Stimulated activated naive B cell treated with anti-CD40 and anti-IgM and Interleukin-4, amounts not matched to agents 10 μg/mL and 1 μg/mL and 100 μg/mL, for 72 hours (primary cell): ENCODE results near the gene NDUFA13.
A peak's percentile ranks its signal among the peaks of the same experiment; 100 is the strongest.

ENCODE experiments used
- ATAC-seq, 2 donors: fragments of 150-1000 bp; cut with Tn5 transposase; replicated peaks; 2 replicates each; pipeline ENCODE4 v1.10.0; 2021; ENCODE audit warnings: moderate library complexity in 1 of 2
- DNase-seq: peaks from one replicate; pipeline ENCODE4 v3.0.0; 2021
- H3K27ac Mint-ChIP-seq: one replicate; pipeline ENCODE4 v1.8.0; 2022; ENCODE audit warnings: mild to moderate bottlenecking, mixed read lengths
- H3K27me3 Mint-ChIP-seq, 2 donors: one replicate each; pipeline ENCODE4 v1.8.0; 2022; ENCODE audit warnings: mixed read lengths in 2 of 2
- H3K36me3 Mint-ChIP-seq, 2 donors: one replicate each; pipeline ENCODE4 v1.8.0; 2022; ENCODE audit warnings: mixed read lengths in 2 of 2, mild to moderate bottlenecking in 1 of 2
- H3K4me1 Mint-ChIP-seq, 2 donors: one replicate each; pipeline ENCODE4 v1.8.0; 2022; ENCODE audit warnings: mixed read lengths in 2 of 2, mild to moderate bottlenecking in 1 of 2
- H3K4me3 Mint-ChIP-seq, 2 donors: one replicate each; pipeline ENCODE4 v1.8.0; 2022; ENCODE audit warnings: mild to moderate bottlenecking in 2 of 2, mixed read lengths in 2 of 2, moderate library complexity in 1 of 2
- H3K9me3 Mint-ChIP-seq, 2 donors: one replicate each; pipeline ENCODE4 v1.8.0; 2022; ENCODE audit warnings: mixed read lengths in 2 of 2, mild to moderate bottlenecking in 1 of 2

NDUFA13 gene

GRCh38 chr19:19549804-19550464, 33.9 kb downstream of the NDUFA13 start:
- no peak overlapping the region for H3K27ac Mint-ChIP-seq
- no peak for DNase-seq
- H3K4me1 Mint-ChIP-seq: no peaks in the 10 kb centered on the region
- no peak for ATAC-seq
- no peaks in the 10 kb centered on the region for H3K36me3 Mint-ChIP-seq
- no peak overlapping the region for H3K4me3 Mint-ChIP-seq
- H3K27me3 Mint-ChIP-seq: peaks cover 6 to 20% of the 10 kb centered on the region in 2 donors
- H3K9me3 Mint-ChIP-seq: peaks cover 0 to 2% of the 10 kb centered on the region in 2 donors

- Mint-ChIP-seq H3K27ac (no peak overlapping the region), H3K27me3 (peaks cover 6 to 20% of the 10 kb centered on the region in 2 donors), H3K36me3 (no peaks in the 10 kb centered on the region), H3K4me1 (no peaks in the 10 kb centered on the region), H3K4me3 (no peak overlapping the region), H3K9me3 (peaks cover 0 to 2% of the 10 kb centered on the region in 2 donors)
- ATAC-seq (no peak), DNase-seq (no peak)
Observed at GRCh38 chr19:19550485-19550929, 34.5 kb downstream of the NDUFA13 start.

GRCh38 chr19:19550972-19551852, 35.2 kb downstream of the NDUFA13 start:
- peaks cover 6 to 20% of the 10 kb centered on the region in 2 donors for H3K27me3 Mint-ChIP-seq
- no peaks in the 10 kb centered on the region for H3K36me3 Mint-ChIP-seq
- no peak overlapping the region for H3K4me3 Mint-ChIP-seq
- H3K27ac Mint-ChIP-seq: no peak overlapping the region
- H3K9me3 Mint-ChIP-seq: peaks cover 0 to 2% of the 10 kb centered on the region in 2 donors
- DNase-seq (no peak), ATAC-seq (no peak)
- H3K4me1 Mint-ChIP-seq: no peaks in the 10 kb centered on the region

- Mint-ChIP-seq H3K36me3 (no peaks in the 10 kb centered on the region), H3K9me3 (peaks cover 0 to 2% of the 10 kb centered on the region in 2 donors), H3K27ac (peak overlapping the region; percentile 67), H3K27me3 (peaks cover 6 to 20% of the 10 kb centered on the region in 2 donors), H3K4me1 (no peaks in the 10 kb centered on the region), H3K4me3 (no peak overlapping the region)
- ATAC-seq (no peak), DNase-seq (no peak)
Observed at GRCh38 chr19:19551853-19552192, 35.8 kb downstream of the NDUFA13 start.

GRCh38 chr19:19552798-19553197, 36.8 kb downstream of the NDUFA13 start:
- Mint-ChIP-seq H3K36me3 (no peaks in the 10 kb centered on the region), H3K27ac (no peak overlapping the region), H3K27me3 (peaks cover 6 to 20% of the 10 kb centered on the region in 2 donors), H3K4me3 (no peak overlapping the region), H3K9me3 (peaks cover 0 to 2% of the 10 kb centered on the region in 2 donors), H3K4me1 (no peaks in the 10 kb centered on the region)
- ATAC-seq (peak in 1 of 2 donors; percentile 62), DNase-seq (no peak)

GRCh38 chr19:19553670-19554069, 37.6 kb downstream of the NDUFA13 start:
- Mint-ChIP-seq H3K27me3 (peaks cover 6 to 17% of the 10 kb centered on the region in 2 donors), H3K4me3 (no peak overlapping the region), H3K27ac (no peak overlapping the region), H3K4me1 (peaks cover 0 to 2% of the 10 kb centered on the region in 2 donors), H3K9me3 (peaks cover 0 to 2% of the 10 kb centered on the region in 2 donors), H3K36me3 (peaks cover 0 to 5% of the 10 kb centered on the region in 2 donors)
- DNase-seq: no peak
- no peak for ATAC-seq

- Mint-ChIP-seq H3K4me1 (peaks cover 0 to 6% of the 10 kb centered on the region in 2 donors), H3K9me3 (peaks cover 0 to 2% of the 10 kb centered on the region in 2 donors), H3K36me3 (peaks cover 0 to 9% of the 10 kb centered on the region in 2 donors), H3K4me3 (no peak overlapping the region), H3K27ac (no peak overlapping the region), H3K27me3 (peaks cover 6 to 10% of the 10 kb centered on the region in 2 donors)
- ATAC-seq (peak; percentile 62 to 66), DNase-seq (peak; percentile 32)
Observed at GRCh38 chr19:19554074-19555023, 38.3 kb downstream of the NDUFA13 start.

- Mint-ChIP-seq H3K27me3 (no peaks in the 10 kb centered on the region), H3K36me3 (peaks cover 3 to 15% of the 10 kb centered on the region in 2 donors), H3K4me1 (peaks cover 0 to 6% of the 10 kb centered on the region in 2 donors), H3K9me3 (no peaks in the 10 kb centered on the region), H3K4me3 (no peak overlapping the region), H3K27ac (peak overlapping the region; percentile 81)
- ATAC-seq (peak in 1 of 2 donors; percentile 44), DNase-seq (no peak)
Observed at GRCh38 chr19:19558055-19558454, 42.0 kb downstream of the NDUFA13 start.

GRCh38 chr19:19558636-19559035, 42.6 kb downstream of the NDUFA13 start:
- DNase-seq (no peak), ATAC-seq (no peak)
- H3K4me3 Mint-ChIP-seq: no peak overlapping the region
- H3K9me3 Mint-ChIP-seq: no peaks in the 10 kb centered on the region
- no peaks in the 10 kb centered on the region for H3K27me3 Mint-ChIP-seq
- peaks cover 5 to 15% of the 10 kb centered on the region in 2 donors for H3K36me3 Mint-ChIP-seq
- peak overlapping the region; percentile 81 for H3K27ac Mint-ChIP-seq
- peaks cover 0 to 6% of the 10 kb centered on the region in 2 donors for H3K4me1 Mint-ChIP-seq

GRCh38 chr19:19559931-19560330, 43.9 kb downstream of the NDUFA13 start:
- H3K4me1 Mint-ChIP-seq: peaks cover 0 to 6% of the 10 kb centered on the region in 2 donors
- H3K27ac Mint-ChIP-seq: no peak overlapping the region
- ATAC-seq (no peak), DNase-seq (no peak)
- H3K4me3 Mint-ChIP-seq: no peak overlapping the region
- H3K36me3 Mint-ChIP-seq: peaks cover 5 to 23% of the 10 kb centered on the region in 2 donors
- no peaks in the 10 kb centered on the region for H3K9me3 Mint-ChIP-seq
- H3K27me3 Mint-ChIP-seq: no peaks in the 10 kb centered on the region

GRCh38 chr19:19561946-19562664, 46.1 kb downstream of the NDUFA13 start:
- H3K4me3 Mint-ChIP-seq: no peak overlapping the region
- peak overlapping the region; percentile 82 for H3K27ac Mint-ChIP-seq
- DNase-seq: no peak
- H3K27me3 Mint-ChIP-seq: no peaks in the 10 kb centered on the region
- no peaks in the 10 kb centered on the region for H3K9me3 Mint-ChIP-seq
- H3K36me3 Mint-ChIP-seq: peaks cover 5 to 27% of the 10 kb centered on the region in 2 donors
- peaks cover 0 to 6% of the 10 kb centered on the region in 2 donors for H3K4me1 Mint-ChIP-seq
- no peak for ATAC-seq

GRCh38 chr19:19562665-19563347, 46.8 kb downstream of the NDUFA13 start:
- H3K36me3 Mint-ChIP-seq: peaks cover 5 to 30% of the 10 kb centered on the region in 2 donors
- no peak overlapping the region for H3K4me3 Mint-ChIP-seq
- ATAC-seq (no peak), DNase-seq (no peak)
- H3K9me3 Mint-ChIP-seq: no peaks in the 10 kb centered on the region
- H3K27me3 Mint-ChIP-seq: no peaks in the 10 kb centered on the region
- peak overlapping the region; percentile 31 for H3K27ac Mint-ChIP-seq
- peaks cover 0 to 6% of the 10 kb centered on the region in 2 donors for H3K4me1 Mint-ChIP-seq

GRCh38 chr19:19563348-19563848, 47.4 kb downstream of the NDUFA13 start:
- Mint-ChIP-seq H3K36me3 (peaks cover 5 to 29% of the 10 kb centered on the region in 2 donors), H3K4me3 (no peak overlapping the region), H3K27ac (no peak overlapping the region), H3K9me3 (no peaks in the 10 kb centered on the region), H3K4me1 (peaks cover 0 to 6% of the 10 kb centered on the region in 2 donors), H3K27me3 (no peaks in the 10 kb centered on the region)
- no peak for DNase-seq
- ATAC-seq: no peak
